GM21619 (cell line): ENCODE data around the gene POM121C.
"Not testable (repeated sequence)": the region's sequence is repeated elsewhere in the genome, so short reads cannot be mapped to it uniquely, and the experiment has no call there.

ENCODE experiments used
- ATAC-seq: cut with Tn5 transposase; IDR thresholded peaks from one replicate; pipeline ENCODE4 v1.9.1; 2021; ENCODE audit not compliant: unreplicated experiment

Gene POM121C

DNA sequence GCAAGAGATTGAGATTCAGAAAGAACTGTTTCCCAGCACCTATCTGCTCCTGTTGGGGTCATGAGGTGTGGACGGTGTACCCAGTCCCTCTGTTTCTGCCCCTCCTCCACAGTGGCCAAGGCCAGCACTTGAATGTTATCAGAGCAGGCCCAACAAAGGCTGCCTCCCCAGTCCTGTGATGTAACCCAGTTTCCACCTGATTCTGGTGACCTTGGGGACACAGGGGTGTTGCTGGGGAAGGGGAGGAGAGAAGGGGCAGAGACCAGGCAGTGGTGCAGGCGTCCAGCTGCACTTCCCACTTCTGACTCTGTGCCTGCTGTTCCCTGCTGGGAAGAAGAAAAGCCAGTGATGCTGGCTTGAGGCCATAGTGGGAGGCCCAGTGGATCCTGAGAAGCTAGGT lies 88.2 kb downstream of the POM121C start:
- not testable (repeated sequence) for ATAC-seq

DNA sequence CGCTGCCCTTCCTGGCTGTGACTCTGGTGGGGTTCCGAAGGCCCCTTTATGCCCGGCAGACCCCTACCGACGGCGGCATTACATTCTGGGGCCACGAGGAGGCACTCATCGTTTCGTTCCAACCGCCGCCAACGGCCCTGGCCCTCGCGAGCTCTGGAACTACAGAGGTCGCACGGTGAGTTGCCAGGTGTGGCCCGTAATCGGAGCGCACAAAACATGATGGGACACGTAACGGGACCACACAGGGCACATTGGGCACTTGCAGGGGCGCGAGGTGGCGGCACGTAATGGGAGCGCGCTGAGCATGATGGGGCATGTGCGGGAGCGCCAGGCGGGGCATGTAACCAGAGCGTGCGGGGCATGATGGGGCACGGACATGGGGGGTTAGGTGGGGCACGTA lies 90.8 kb downstream of the POM121C start, which contains the start of gene TRIM73:
Gene TRIM73 (plus strand): TSS at position 301 of the 400 bp plus-strand sequence. CDS start 3,305 bp downstream, outside the sequence.
- not testable (repeated sequence) for ATAC-seq

DNA sequence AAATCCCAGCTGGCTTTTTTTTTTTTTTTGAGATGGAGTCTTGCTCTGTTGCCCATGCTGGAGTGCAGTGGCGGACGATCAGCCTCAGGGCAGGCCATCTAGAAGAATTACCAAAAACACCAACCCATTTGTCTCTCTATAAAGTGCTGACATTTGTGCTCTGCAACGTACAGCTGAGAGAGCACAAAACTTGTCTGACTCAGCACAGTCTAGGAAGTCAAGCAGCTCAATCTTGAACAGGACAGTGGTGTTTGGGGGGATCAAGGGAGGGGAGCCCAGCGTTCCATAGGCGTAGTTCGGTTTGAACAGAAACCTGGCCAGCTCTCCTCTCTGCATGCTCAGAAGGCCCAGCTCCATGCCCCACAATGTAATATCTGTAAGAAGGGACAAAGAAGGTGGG lies 92.9 kb downstream of the POM121C start:
- not testable (repeated sequence) for ATAC-seq

DNA sequence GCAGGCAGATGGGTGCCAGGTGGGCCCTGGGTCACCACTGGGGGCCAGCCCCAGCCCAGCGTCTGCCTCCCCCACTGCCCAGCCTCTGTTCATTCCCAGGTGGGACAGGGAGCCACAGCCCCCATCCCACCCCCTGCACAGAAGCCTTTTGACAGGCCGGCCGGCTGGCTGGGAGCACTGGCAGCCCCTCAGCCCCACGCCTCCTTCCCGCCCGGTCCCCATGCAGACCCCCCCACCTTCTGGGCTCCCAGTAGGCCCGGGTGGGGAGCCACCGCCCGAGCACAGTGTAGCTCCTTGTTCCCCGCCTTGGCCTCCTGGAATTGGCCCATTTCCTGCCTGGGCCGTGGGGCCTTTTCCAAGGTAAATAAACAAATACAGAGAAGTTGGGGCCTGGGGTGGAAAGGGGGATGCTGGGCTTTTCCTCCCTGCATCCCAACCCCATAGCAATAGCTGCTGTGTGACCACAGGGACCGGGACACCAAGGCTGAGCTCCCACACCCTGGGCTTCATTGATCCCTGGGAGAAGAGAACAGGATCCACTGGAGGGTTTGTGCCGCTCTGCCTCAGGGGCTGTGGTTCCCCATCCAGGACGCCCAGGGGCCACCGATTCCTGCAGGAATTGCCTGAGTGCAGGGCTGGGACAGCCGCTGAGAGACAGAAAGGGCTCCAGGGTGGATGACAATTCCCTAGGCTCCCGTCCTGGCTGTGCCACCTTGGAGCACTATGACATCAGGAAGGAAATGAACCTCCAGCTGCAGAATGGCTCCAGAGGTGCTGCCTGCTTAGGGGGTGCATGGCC lies 111.4 kb downstream of the POM121C start:
- ATAC-seq = not testable (repeated sequence)

DNA sequence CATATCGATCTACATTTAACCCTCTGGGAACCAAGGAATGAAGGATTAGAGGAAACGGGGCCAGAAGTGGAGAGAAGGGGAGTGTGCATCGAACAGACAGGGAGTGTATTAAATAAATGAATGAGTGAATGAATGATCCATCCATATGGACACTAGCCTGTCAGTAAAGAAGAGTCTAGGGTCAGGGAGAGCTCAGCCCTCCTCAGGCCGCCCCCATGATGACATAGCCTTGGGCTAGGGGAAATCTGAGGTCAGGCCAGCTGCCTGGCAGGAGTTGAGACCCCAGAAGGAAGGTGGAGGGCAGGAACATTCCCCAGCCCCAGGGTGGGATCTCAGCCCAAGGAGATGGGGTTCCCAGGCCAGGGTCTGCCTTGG lies 112.0 kb downstream of the POM121C start:
- not testable (repeated sequence) for ATAC-seq

DNA sequence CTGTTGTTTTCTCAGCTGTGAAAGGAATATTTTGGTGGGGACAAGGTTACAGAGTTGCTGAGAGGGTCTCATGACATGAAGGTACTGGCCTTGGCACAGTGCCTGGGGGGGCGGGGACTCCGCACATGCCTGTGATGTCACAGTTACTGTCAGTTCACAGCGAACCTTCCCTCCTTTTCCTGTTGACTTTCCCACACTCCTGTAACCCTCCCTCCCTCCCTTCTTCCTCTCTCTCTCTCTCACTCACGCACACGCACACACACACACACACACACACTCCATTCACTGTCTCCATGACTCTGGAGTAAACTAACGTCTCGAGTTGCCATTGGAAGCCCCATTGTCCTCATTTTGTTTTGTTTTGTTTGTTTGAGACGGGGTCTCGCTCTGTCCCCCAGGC lies 118.8 kb downstream of the POM121C start:
- ATAC-seq = not testable (repeated sequence)
